Esophagus squamous epithelium (tissue), 4 donors: ENCODE measurements around the gene SCYGR8.

ENCODE experiments used
- POLR2A ChIP-seq, 4 donors: fragments of 450-650 bp; IDR thresholded peaks; one replicate each; pipeline ENCODE4 v1.6.1; 2017; ENCODE audit warnings: antibody characterized with exemption in 4 of 4, mild to moderate bottlenecking in 4 of 4, moderate library complexity in 3 of 4
- TF ChIP-seq, protein P1 (sequence below), 6 experiments: fragments of 450-650 bp in 4 of 6; fragments of 200-600 bp in 2 of 6; sonication (generic) in 2 of 6; IDR thresholded peaks; one replicate each; pipeline ENCODE4 v1.5.1; 2016 to 2019; ENCODE audit warnings: antibody characterized with exemption in 6 of 6, mild to moderate bottlenecking in 4 of 6, moderate library complexity in 4 of 6

DNA sequence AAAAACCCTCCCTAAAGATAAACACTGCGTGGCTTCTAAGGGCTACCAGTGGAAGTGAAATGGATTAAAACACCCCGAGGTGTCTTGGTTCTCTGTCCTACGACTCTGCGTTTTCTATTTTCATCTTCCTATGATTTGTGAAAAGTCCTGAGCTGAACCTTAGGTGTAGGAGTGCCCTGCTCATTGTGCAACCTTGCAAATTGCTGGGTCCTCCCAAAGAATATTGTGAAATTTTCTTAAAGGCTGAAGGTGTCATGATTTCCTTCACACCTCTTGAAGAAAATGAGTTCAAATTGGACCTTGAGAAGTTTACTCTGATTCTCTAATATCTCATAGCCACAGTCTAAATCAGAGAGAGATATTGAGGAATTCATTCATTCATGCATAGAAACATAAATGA, 26.1 kb upstream of the SCYGR8 start:
- no peak for TF ChIP-seq POLR2A (IDR thresholded peaks at IDR 0.05)
- TF ChIP-seq, protein P1, sequence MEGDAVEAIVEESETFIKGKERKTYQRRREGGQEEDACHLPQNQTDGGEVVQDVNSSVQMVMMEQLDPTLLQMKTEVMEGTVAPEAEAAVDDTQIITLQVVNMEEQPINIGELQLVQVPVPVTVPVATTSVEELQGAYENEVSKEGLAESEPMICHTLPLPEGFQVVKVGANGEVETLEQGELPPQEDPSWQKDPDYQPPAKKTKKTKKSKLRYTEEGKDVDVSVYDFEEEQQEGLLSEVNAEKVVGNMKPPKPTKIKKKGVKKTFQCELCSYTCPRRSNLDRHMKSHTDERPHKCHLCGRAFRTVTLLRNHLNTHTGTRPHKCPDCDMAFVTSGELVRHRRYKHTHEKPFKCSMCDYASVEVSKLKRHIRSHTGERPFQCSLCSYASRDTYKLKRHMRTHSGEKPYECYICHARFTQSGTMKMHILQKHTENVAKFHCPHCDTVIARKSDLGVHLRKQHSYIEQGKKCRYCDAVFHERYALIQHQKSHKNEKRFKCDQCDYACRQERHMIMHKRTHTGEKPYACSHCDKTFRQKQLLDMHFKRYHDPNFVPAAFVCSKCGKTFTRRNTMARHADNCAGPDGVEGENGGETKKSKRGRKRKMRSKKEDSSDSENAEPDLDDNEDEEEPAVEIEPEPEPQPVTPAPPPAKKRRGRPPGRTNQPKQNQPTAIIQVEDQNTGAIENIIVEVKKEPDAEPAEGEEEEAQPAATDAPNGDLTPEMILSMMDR (IDR thresholded peaks at IDR 0.05) = no peak
